Measurements from ENCODE around the gene TRIM62.
A peak's percentile ranks its signal among the peaks of the same experiment; 100 is the strongest.

GRCh38 chr1:33137800-33138199 lies 44.0 kb downstream of the TRIM62 start:
- peak; percentile 81 for TF ChIP-seq CTCF (IDR thresholded peaks at IDR 0.05; ENCODE audit: insufficient read depth, low read length, poor library complexity, severe bottlenecking)
- TF ChIP-seq EZH2phosphoT487 (conservative IDR thresholded peaks at IDR 0.05; ENCODE audit: low read length), result no peak
